ENCODE data around the gene COL28A1. TPM values are rescaled to one million over a fixed set of nuclear protein-coding genes. Genes with fewer than 3 reads are reported as not detected.

Gene COL28A1
- total and polyA plus RNA-seq, 4 donors = 0.05 to 0.50 (median 0.18) TPM

GRCh38 chr7:7484072-7484471 is 51.6 kb downstream of the COL28A1 start:
- Histone ChIP-seq H3K27me3 (ENCODE audit: control insufficient read depth in 4 of 4, insufficient read depth in 4 of 4, low read length in 3 of 4) (no peaks in the 10 kb centered on the region), H3K9me3 (ENCODE audit: control insufficient read depth in 4 of 4, low read length in 3 of 4) (peaks cover 0 to 12% (median 6%) of the 10 kb centered on the region in 4 donors), H3K9ac (ENCODE audit: low read depth in 1 of 2, low read length in 2 of 2) (no peak overlapping the region), H3K4me3 (ENCODE audit: low read depth in 1 of 3, low read length in 3 of 3) (no peak overlapping the region), H3K36me3 (ENCODE audit: control insufficient read depth in 4 of 4, insufficient read depth in 3 of 4, low read depth in 1 of 4, low read length in 3 of 4) (no peaks in the 10 kb centered on the region), H3K4me1 (ENCODE audit: control insufficient read depth in 4 of 4, insufficient read depth in 4 of 4, low read length in 3 of 4) (no peaks in the 10 kb centered on the region), H3K27ac (ENCODE audit: low read depth in 1 of 2, low read length in 2 of 2) (no peak overlapping the region)
- TF ChIP-seq FOXA2 (IDR thresholded peaks at IDR 0.05) = no peak
- no peak for TF ChIP-seq FOXA1 (IDR thresholded peaks at IDR 0.05)
- TF ChIP-seq MAX (IDR thresholded peaks at IDR 0.05) = no peak
- no peak for TF ChIP-seq TAF1 (conservative IDR thresholded peaks at IDR 0.05)
- no peak for TF ChIP-seq YY1 (IDR thresholded peaks at IDR 0.05)
- no peak for TF ChIP-seq SP1 (IDR thresholded peaks at IDR 0.05)
- no peak for TF ChIP-seq JUND (IDR thresholded peaks at IDR 0.05)
- 98% methylated on average over 1 of the region's 1 CpG for WGBS
- no peak for DNase-seq (ENCODE audit: low spot score)

GRCh38 chr7:7481802-7482201 is 53.9 kb downstream of the COL28A1 start:
- H3K9me3 ChIP-seq (ENCODE audit: control insufficient read depth in 4 of 4, low read length in 3 of 4) = peaks cover 0 to 8% (median 1%) of the 10 kb centered on the region in 4 donors
- H3K9ac ChIP-seq (ENCODE audit: low read depth in 1 of 2, low read length in 2 of 2) = no peak overlapping the region
- TF ChIP-seq NR2F2 (IDR thresholded peaks at IDR 0.05) (no peak), TAF1 (conservative IDR thresholded peaks at IDR 0.05) (no peak), FOXA2 (IDR thresholded peaks at IDR 0.05) (no peak), GABPA (IDR thresholded peaks at IDR 0.05 in 1 of 2, conservative IDR thresholded peaks at IDR 0.05 in 1 of 2) (no peak), HNF4G (IDR thresholded peaks at IDR 0.05) (no peak), RXRA (IDR thresholded peaks at IDR 0.05) (no peak)
- no peak for DNase-seq (ENCODE audit: low spot score)
- H3K36me3 ChIP-seq (ENCODE audit: control insufficient read depth in 4 of 4, insufficient read depth in 3 of 4, low read depth in 1 of 4, low read length in 3 of 4) = no peaks in the 10 kb centered on the region
- no peaks in the 10 kb centered on the region for H3K4me1 ChIP-seq (ENCODE audit: control insufficient read depth in 4 of 4, insufficient read depth in 4 of 4, low read length in 3 of 4)
- H3K27me3 ChIP-seq (ENCODE audit: control insufficient read depth in 4 of 4, insufficient read depth in 4 of 4, low read length in 3 of 4) = no peaks in the 10 kb centered on the region
- H3K27ac ChIP-seq (ENCODE audit: low read depth in 1 of 2, low read length in 2 of 2) = no peak overlapping the region
- no peak overlapping the region for H3K4me3 ChIP-seq (ENCODE audit: low read depth in 1 of 3, low read length in 3 of 3)
- WGBS = 96% methylated on average over 2 of the region's 2 CpGs

- Histone ChIP-seq H3K27me3 (ENCODE audit: control insufficient read depth in 4 of 4, insufficient read depth in 4 of 4, low read length in 3 of 4) (no peaks in the 10 kb centered on the region), H3K36me3 (ENCODE audit: control insufficient read depth in 4 of 4, insufficient read depth in 3 of 4, low read depth in 1 of 4, low read length in 3 of 4) (no peaks in the 10 kb centered on the region), H3K27ac (ENCODE audit: low read depth in 1 of 2, low read length in 2 of 2) (no peak overlapping the region), H3K9ac (ENCODE audit: low read depth in 1 of 2, low read length in 2 of 2) (no peak overlapping the region), H3K4me1 (ENCODE audit: control insufficient read depth in 4 of 4, insufficient read depth in 4 of 4, low read length in 3 of 4) (no peaks in the 10 kb centered on the region), H3K9me3 (ENCODE audit: control insufficient read depth in 4 of 4, low read length in 3 of 4) (no peaks in the 10 kb centered on the region), H3K4me3 (ENCODE audit: low read depth in 1 of 3, low read length in 3 of 3) (no peak overlapping the region)
- 91% methylated on average over 2 of the region's 2 CpGs for WGBS
- no peak for DNase-seq (ENCODE audit: low spot score)
- TF ChIP-seq HNF4A (conservative IDR thresholded peaks at IDR 0.05) (no peak), FOXA2 (IDR thresholded peaks at IDR 0.05) (no peak), JUND (IDR thresholded peaks at IDR 0.05) (no peak), YY1 (IDR thresholded peaks at IDR 0.05) (no peak), GABPA (IDR thresholded peaks at IDR 0.05 in 1 of 2, conservative IDR thresholded peaks at IDR 0.05 in 1 of 2) (no peak), NR2F2 (IDR thresholded peaks at IDR 0.05) (no peak), FOXA1 (IDR thresholded peaks at IDR 0.05) (no peak)
Observed at GRCh38 chr7:7479275-7479805, 56.3 kb downstream of the COL28A1 start.

- H3K27me3 ChIP-seq (ENCODE audit: control insufficient read depth in 4 of 4, insufficient read depth in 4 of 4, low read length in 3 of 4) = no peaks in the 10 kb centered on the region
- 95% methylated on average over 23 of the region's 23 CpGs for WGBS
- no peaks in the 10 kb centered on the region for H3K36me3 ChIP-seq (ENCODE audit: control insufficient read depth in 4 of 4, insufficient read depth in 3 of 4, low read depth in 1 of 4, low read length in 3 of 4)
- no peaks in the 10 kb centered on the region for H3K9me3 ChIP-seq (ENCODE audit: control insufficient read depth in 4 of 4, low read length in 3 of 4)
- no peak overlapping the region for H3K9ac ChIP-seq (ENCODE audit: low read depth in 1 of 2, low read length in 2 of 2)
- no peak for DNase-seq (ENCODE audit: low spot score)
- H3K4me3 ChIP-seq (ENCODE audit: low read depth in 1 of 3, low read length in 3 of 3) = no peak overlapping the region
- H3K4me1 ChIP-seq (ENCODE audit: control insufficient read depth in 4 of 4, insufficient read depth in 4 of 4, low read length in 3 of 4) = no peaks in the 10 kb centered on the region
- no peak overlapping the region for H3K27ac ChIP-seq (ENCODE audit: low read depth in 1 of 2, low read length in 2 of 2)
- no peak for TF ChIP-seq FOXA1 (IDR thresholded peaks at IDR 0.05)
- no peak for TF ChIP-seq FOXA2 (IDR thresholded peaks at IDR 0.05)
- no peak for TF ChIP-seq GABPA (IDR thresholded peaks at IDR 0.05 in 1 of 2, conservative IDR thresholded peaks at IDR 0.05 in 1 of 2)
- TF ChIP-seq JUND (IDR thresholded peaks at IDR 0.05) = no peak
- TF ChIP-seq RAD21 (IDR thresholded peaks at IDR 0.05) = no peak
- no peak for TF ChIP-seq YY1 (IDR thresholded peaks at IDR 0.05)
- no peak for TF ChIP-seq HNF4G (IDR thresholded peaks at IDR 0.05)
- no peak for TF ChIP-seq EGR1 (IDR thresholded peaks at IDR 0.05; ENCODE audit: low read depth in 2 of 2)
- no peak for TF ChIP-seq RXRA (IDR thresholded peaks at IDR 0.05)
- no peak for TF ChIP-seq HNF4A (conservative IDR thresholded peaks at IDR 0.05)
- no peak for TF ChIP-seq TAF1 (conservative IDR thresholded peaks at IDR 0.05)
- TF ChIP-seq ZBTB33 (IDR thresholded peaks at IDR 0.05) = no peak
- TF ChIP-seq CTCF (IDR thresholded peaks at IDR 0.05; ENCODE audit: low read depth, low read length, missing input control) = no peak
- no peak for TF ChIP-seq NR2F2 (IDR thresholded peaks at IDR 0.05)
Observed at GRCh38 chr7:7478569-7478968, 57.1 kb downstream of the COL28A1 start.

Data from liver (tissue), 9 donors.